Stimulated activated CD4-positive, alpha-beta T cell treated with anti-CD3 and anti-CD28 coated beads, Interleukin-12 subunit alpha, Interleukin-12 subunit beta, amount 100 ng/mL, for 48 hours (primary cell): ENCODE results near the gene SLC2A5.

ENCODE experiments used
- DNase-seq, 3 donors: peaks; one replicate each; pipeline ENCODE4 v3.0.0-alpha.2; 2020; ENCODE audit warnings: low read depth in 2 of 3, low spot score in 1 of 3

SLC2A5 gene

GRCh38 chr1:9065213-9065751, 4.2 kb downstream of the SLC2A5 start:
- no peak for DNase-seq

- DNase-seq: no peak
Measured at GRCh38 chr1:9062846-9063245, 6.6 kb downstream of the SLC2A5 start.

DNA sequence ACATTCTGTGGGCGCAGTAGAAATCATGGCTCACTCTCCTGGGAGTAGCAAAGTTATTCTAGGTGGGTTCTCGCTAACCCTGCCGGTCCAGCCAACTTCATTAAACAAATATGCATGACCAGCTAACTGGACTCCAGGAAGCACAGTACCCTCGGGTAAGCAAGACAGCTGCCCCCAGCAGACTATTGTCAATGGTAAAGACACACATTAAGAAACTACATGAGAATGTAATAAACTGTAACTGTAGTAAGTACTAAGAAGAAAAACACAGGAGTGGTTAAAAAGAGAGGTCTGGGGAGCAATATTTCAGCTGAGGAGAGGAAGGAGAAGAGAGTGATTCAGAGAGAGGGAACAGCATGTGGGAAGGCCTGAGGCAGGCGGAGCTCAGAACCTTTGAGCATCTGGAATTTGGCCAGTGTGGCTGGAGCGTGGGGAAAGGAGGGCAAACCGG, 7.4 kb downstream of the SLC2A5 start:
- no peak for DNase-seq

DNA sequence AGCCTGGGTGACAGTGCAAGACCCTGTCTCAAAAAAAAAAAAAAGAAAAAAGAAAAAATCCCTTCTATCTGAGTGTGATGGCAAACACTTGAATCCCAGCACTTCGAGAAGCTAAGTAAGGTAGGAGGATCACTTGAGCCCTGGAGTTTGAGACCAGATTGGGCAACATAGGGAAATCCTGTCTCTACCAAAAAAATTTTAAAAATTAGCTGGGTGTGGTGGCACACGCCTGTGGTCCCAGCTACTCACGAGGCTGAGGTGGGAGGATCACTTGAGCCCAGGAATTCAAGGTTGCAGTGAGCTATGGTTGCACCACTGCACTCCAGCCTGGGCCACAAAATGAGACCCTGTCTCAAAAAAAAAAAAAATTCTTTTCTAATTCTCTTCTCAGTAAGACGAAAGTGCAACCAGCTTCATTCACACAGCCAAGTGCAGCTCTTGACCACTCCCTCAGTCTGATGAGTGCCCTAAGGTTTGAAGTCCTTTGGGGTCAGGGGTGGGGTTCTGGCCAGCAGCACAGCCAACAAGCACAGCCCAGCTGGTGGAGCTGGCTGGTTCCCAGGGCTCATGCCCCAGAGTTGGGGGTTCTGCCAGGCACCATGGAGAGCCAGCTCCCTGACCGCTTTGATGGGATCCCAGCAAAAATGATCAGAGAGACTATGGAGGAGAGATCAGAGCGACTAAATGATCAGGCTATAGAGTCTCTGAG, 8.0 kb downstream of the SLC2A5 start:
- no peak for DNase-seq

- no peak for DNase-seq
Measured at GRCh38 chr1:9059891-9060744, 9.3 kb downstream of the SLC2A5 start.

DNA sequence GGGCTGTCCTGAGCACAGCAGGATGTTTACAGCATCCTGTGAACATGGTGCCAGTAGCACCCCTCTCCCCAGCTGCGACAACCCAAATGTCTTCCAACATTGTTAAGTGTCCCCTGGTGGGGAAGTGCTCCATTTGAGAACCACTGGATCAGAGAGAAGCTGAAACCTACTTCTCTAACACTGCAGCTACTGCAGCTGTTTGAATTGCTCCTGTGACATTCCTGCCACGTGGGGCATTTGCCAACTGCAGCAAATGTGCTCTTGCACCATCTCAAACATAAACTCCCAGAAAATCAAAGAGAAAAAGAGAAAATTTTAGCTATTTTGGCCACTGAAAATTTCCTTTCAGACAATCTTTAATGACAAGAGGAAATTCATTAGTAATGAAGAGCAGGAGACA, 11.0 kb downstream of the SLC2A5 start:
- DNase-seq: no peak

- no peak for DNase-seq
Measured at GRCh38 chr1:9057851-9058250, 11.6 kb downstream of the SLC2A5 start.

DNA sequence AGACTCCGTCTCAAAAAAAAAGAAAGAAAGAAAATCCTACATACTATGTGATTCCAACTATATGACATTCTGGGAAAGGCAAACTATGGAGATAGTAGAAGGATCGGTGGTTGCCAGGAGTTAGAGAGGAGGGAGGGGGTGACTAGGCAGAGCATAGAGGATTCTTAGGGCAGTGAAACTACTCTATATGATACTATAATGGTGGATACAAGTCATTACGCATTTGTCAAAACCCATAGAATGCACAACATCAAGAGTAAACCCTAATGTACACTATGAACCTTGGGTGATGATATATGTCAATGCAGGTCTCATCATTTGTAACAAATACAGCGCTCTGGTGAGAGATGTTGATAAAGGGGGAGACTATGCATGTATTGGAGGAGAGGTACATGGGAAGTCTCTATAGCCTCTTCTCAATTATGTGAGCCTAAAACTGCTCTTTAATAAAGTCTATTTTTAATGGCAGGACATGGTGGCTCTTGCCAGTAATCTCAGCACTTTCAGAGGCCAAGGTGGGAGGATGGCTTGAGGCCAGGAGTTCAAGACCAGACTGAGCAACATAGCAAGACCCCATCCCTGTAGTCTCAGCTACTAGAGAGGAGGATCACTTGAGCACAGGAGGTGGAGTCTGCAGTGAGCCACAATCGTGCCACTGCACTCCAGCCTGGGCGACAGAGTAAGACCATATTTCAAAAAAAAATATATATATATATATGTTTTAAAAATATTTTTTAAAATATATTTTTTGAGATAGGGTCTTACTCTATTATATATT, 17.0 kb downstream of the SLC2A5 start:
- no peak for DNase-seq

- no peak for DNase-seq
Measured at GRCh38 chr1:9051379-9051778, 18.1 kb downstream of the SLC2A5 start.

DNA sequence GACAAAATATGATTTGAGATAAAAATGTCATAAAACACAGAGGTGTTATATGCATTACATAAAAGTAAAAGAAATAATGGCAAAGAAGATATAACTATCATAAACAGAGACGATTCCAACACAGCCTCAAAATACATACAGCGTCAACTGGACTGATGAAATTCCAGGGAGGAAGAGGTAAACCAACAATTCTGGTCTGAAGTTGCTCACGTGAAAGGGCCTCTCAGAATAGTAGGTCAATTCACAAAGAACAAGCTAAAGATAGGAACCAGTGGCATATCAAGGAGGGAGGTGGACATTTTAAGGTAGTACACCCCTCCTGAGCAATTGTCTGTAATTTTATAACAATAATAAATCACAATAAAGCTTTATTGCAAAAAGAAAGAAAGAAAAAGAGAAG, 18.6 kb downstream of the SLC2A5 start:
- DNase-seq: no peak

DNA sequence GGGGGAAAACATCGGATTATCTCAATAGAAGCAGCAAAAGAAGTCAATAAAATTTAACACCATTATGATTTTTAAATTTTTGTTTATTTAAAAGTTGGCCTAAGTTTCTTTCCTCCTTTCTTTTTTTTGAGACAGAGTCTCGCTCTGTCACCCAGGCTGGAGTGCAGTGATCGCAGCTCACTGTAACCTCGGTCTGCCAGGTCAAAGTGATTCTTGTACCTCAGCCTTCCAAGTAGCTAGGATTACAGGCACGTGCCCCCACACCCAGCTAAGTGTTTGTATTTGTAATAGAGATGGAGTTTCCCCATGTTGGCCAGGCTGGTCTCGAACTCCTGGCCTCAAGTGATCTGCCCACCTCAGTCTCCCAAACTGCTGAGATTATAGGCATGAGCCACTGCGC, 20.9 kb downstream of the SLC2A5 start:
- no peak for DNase-seq

DNA sequence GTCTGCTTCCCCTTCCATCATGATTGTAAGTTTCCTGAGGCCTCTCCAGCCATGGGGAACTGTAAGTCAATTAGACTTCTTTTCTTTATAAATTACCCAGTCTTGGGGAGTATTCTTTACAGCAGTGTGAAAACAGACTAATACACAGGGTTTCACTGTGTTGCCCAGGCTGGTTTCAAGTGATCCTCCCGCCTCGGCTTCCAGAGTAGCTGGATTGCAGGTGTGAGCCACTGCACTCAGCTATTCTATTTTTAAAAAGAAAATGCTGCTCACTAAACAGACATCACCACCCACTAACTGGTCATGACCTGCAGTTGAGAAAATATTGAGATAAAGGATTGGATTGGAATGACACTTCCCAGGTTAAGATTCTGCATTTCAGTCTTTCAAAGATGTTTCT, 22.4 kb downstream of the SLC2A5 start:
- no peak for DNase-seq

- DNase-seq: no peak
Measured at GRCh38 chr1:9045861-9046510, 23.4 kb downstream of the SLC2A5 start.

DNA sequence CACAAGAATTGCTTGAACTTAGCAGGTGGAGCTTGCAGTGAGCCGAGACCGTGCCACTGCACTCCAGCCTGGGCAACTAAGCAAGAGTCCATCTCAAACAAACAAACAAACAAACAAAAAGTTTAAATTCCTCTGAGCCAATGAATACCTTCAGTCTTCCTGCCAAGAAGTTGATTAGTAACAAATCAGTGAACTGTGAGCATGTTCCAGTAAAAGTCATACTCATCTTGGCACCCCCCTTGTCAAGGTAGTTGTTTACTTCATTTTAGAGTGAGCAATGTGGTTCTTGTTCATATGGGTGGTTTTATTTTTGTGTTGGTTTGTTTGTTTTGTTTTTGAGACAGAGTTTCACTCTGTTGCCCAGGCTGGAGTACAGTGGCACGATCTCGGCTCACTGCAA, 25.2 kb downstream of the SLC2A5 start:
- DNase-seq: no peak

GRCh38 chr1:9042272-9042671, 27.2 kb downstream of the SLC2A5 start:
- DNase-seq: no peak

GRCh38 chr1:9041116-9041779, 28.2 kb downstream of the SLC2A5 start:
- DNase-seq: no peak

DNA sequence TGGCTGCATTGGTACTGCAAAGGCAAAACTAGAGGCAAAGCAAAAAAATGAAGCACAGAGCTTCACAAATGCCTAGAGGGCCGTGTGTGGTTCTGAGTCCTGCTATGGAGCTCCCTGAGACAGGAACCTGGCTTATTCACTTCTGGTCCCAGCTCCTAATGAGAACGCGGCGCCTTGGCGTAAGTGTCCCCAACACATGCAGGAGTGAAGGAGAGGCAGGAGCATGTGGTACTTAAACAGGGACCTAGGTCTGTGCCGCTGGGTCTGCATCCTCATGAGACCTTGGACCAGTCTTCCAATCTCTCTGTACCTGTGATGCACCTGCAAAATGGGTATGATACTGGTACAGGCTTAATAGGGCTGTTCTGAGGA, 28.8 kb downstream of the SLC2A5 start:
- no peak for DNase-seq

DNA sequence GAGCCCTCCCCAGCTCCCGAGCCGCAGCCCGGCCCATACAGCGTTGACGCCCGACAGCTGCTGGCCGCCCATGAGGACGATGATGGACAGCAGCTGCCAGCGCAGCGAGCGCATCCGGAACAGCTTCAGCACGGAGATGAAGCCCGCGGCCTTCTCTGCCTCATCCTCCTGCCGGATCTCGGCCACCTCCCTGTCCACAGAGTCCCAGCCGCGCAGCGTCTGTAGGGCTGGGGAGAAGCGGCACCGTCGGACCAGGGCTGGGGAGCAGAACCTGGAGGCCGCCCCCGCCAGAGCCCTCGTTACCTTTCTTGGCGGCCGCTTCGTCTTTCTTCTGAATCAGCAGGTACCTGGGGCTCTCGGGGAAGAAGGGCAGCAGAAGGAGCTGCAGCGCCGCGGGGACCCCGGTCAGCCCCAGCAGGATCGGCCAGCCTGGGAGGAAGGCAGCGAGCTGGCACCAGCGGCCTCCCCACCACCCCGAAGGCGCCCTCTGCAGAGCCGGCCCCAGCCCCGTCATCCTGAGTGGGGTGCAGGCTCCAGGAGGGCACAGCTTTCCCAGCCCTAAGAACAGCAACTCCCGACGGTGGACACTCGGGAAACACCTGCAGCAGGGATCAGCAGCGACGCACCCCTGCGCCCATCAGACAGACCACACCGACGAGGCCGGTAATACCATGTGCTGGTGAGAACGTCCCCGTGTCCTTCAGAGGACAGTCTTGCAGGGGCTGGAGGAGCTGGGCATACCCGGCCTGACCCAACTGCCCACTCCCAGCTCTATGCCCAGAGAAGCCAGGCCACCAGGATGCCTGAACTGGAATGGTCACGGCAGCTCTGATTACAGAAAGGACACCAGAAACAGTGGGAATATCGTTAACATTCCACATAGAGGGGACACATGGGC, 29.4 kb downstream of the SLC2A5 start:
- no peak for DNase-seq
